K562 (cell line): ENCODE measurements around the gene MYL6B. TPM values are rescaled to one million over a fixed set of nuclear protein-coding genes. Genes with fewer than 3 reads are reported as not detected.

Source experiments
- ATAC-seq: fragments of 200-7000 bp; cut with Tn5 transposase; 3 replicates; pipeline ENCODE4 v1.9.1; 2020; ENCODE audit warnings: moderate library complexity
- BruUV-seq: library from RNA; stranded (reverse); fragments of 400-500 nt; replicated peaks from 2 replicates; lab custom pipeline; 2021; lab: Mats Ljungman, UMichigan
- CTCF ChIA-PET: fragments of 300-600 bp; formaldehyde crosslinking; extraction: SDS; loops from one replicate; lab custom pipeline; 2021; ENCODE audit warnings: low intra/inter-chr PET ratio; lab: Yijun Ruan, JAX
- POLR2A ChIA-PET: fragments of 300-600, 350-650 bp; sonication (Branson Sonifier 250); formaldehyde crosslinking; extraction: SDS; loops from one replicate; lab custom pipeline; 2021; ENCODE audit warnings: antibody characterized with exemption, inconsistent platforms; lab: Yijun Ruan, JAX
- DNase-seq, 4 experiments: peaks; one replicate each; pipeline versions ENCODE4 v3.0.0 to v3.0.0-alpha.2; 2011 to 2018; ENCODE audit warnings: low spot score in 3 of 4, mixed read lengths in 3 of 4; ENCODE audit errors: extremely low read depth in 1 of 4
- FAIRE-seq: peaks from 2 replicates; lab custom pipeline; 2011; peaks lifted over from hg19 to GRCh38; lab: Jason Lieb, UNC
- H2AFZ ChIP-seq: 2 replicates; pipeline ENCODE4 v1.6.0; 2011; ENCODE audit warnings: low read depth, low read length, control low read depth, inconsistent platforms
- H3K27ac ChIP-seq: fragments of 200-600 bp; 3 replicates; pipeline ENCODE4 v1.8.0; 2011; ENCODE audit warnings: low read depth, mild to moderate bottlenecking, control low read depth, inconsistent platforms, low read length, moderate library complexity, mixed read lengths; ENCODE audit errors: extremely low read depth
- H3K27me3 ChIP-seq, 2 experiments: fragments of 300-600 bp in 1 of 2; 2 replicates in 1 of 2; 3 replicates in 1 of 2; pipeline versions ENCODE4 v1.6.0 to v1.8.0; 2011; ENCODE audit warnings: inconsistent platforms in 2 of 2, low read length in 2 of 2, mild to moderate bottlenecking in 1 of 2, mixed read lengths in 1 of 2, moderate library complexity in 1 of 2; ENCODE audit not compliant: control insufficient read depth in 2 of 2, insufficient read depth in 2 of 2
- H3K36me3 ChIP-seq: fragments of 300-600 bp; 3 replicates; pipeline ENCODE4 v1.8.0; 2011; ENCODE audit warnings: mild to moderate bottlenecking, low read length, inconsistent platforms; ENCODE audit not compliant: control insufficient read depth, insufficient read depth
- H3K4me1 ChIP-seq, 2 experiments: fragments of 200-600 bp in 1 of 2; replicated peaks in 1 of 2; 2 replicates in 1 of 2; 3 replicates in 1 of 2; pipeline versions ENCODE4 v1.5.1 to v1.8.0; 2011; ENCODE audit warnings: inconsistent platforms in 2 of 2, low read length in 2 of 2, mild to moderate bottlenecking in 1 of 2, mixed read lengths in 1 of 2, moderate library complexity in 1 of 2; ENCODE audit not compliant: control insufficient read depth in 2 of 2, insufficient read depth in 2 of 2
- H3K4me2 ChIP-seq: 2 replicates; pipeline ENCODE4 v1.6.1; 2011; ENCODE audit warnings: low read length, control low read depth, inconsistent platforms, mixed read lengths; ENCODE audit not compliant: insufficient read depth
- H3K4me3 ChIP-seq: fragments of 200-600 bp; sonication (generic), shearing (Covaris generic); 2 replicates; pipeline ENCODE4 v1.5.1; 2016; ENCODE audit warnings: control low read depth, inconsistent platforms
- H3K79me2 ChIP-seq: fragments of 200-600 bp; 3 replicates; pipeline ENCODE4 v1.8.0; 2011; ENCODE audit warnings: low read length, inconsistent platforms; ENCODE audit not compliant: control insufficient read depth, insufficient read depth
- H3K9ac ChIP-seq, 2 experiments: 2 replicates each; pipeline versions ENCODE4 v1.6.0 to v1.6.1; 2011; ENCODE audit warnings: low read depth in 2 of 2, low read length in 2 of 2, control low read depth in 1 of 2, inconsistent platforms in 1 of 2, mild to moderate bottlenecking in 1 of 2, mixed read lengths in 1 of 2; ENCODE audit not compliant: insufficient read depth in 1 of 2
- H3K9me1 ChIP-seq: one replicate; pipeline ENCODE4 v1.6.0; 2011; ENCODE audit warnings: inconsistent platforms, mild to moderate bottlenecking, low read length, moderate library complexity; ENCODE audit not compliant: control insufficient read depth, insufficient read depth
- H3K9me3 ChIP-seq: replicated peaks from 2 replicates; pipeline ENCODE4 v1.5.1; 2011; ENCODE audit warnings: low read depth, low read length, inconsistent platforms; ENCODE audit not compliant: control insufficient read depth, insufficient read depth
- H4K20me1 ChIP-seq: replicated peaks from 2 replicates; pipeline ENCODE4 v1.6.1; 2011; ENCODE audit warnings: low read length, inconsistent platforms, mixed read lengths; ENCODE audit not compliant: control insufficient read depth, insufficient read depth
- E2F3 ChIP-seq: fragments of 250-450 bp; sonication (Bioruptor Pico); IDR thresholded peaks from 2 replicates; pipeline ENCODE4 v1.4.0; 2020; ENCODE audit warnings: mild to moderate bottlenecking
- EWSR1 ChIP-seq: fragments of 450-650 bp; IDR thresholded peaks from 2 replicates; pipeline ENCODE4 v1.6.1; 2018; ENCODE audit warnings: borderline replicate concordance, mild to moderate bottlenecking, low read depth, moderate library complexity; ENCODE audit not compliant: partially characterized antibody
- IRF2 ChIP-seq: sonication (generic); formaldehyde crosslinking; IDR thresholded peaks from 2 replicates; pipeline ENCODE4 v1.8.1; 2022; ENCODE audit warnings: mild to moderate bottlenecking, missing genetic modification reagents
- NFATC3 ChIP-seq: fragments of 450-650 bp; IDR thresholded peaks from 2 replicates; pipeline ENCODE4 v1.6.1; 2017; ENCODE audit warnings: mild to moderate bottlenecking
- NFE2 ChIP-seq: IDR thresholded peaks from 2 replicates; pipeline ENCODE4 v1.6.1; 2014; ENCODE audit warnings: antibody characterized with exemption, low read depth
- NFRKB ChIP-seq: fragments of 450-650 bp; IDR thresholded peaks from 2 replicates; pipeline ENCODE4 v1.6.1; 2016; ENCODE audit warnings: low read depth
- RAD21 ChIP-seq, 2 experiments: fragments of 250-450 bp in 1 of 2; fragments of 450-650 bp in 1 of 2; sonication (Bioruptor Pico) in 1 of 2; formaldehyde crosslinking in 1 of 2; IDR thresholded peaks in 1 of 2; conservative IDR thresholded peaks in 1 of 2; 2 replicates each; pipeline versions ENCODE4 v1.4.0 to v1.8.0; 2020 to 2022; ENCODE audit warnings: mild to moderate bottlenecking in 2 of 2, moderate library complexity in 1 of 2
- RFX5 ChIP-seq: IDR thresholded peaks from 2 replicates; pipeline ENCODE4 v1.6.1; 2011; ENCODE audit warnings: low read depth, mild to moderate bottlenecking, improper control_type of control experiment, low read length
- ZNF3 ChIP-seq: fragments of 250-450 bp; sonication (Bioruptor Pico); IDR thresholded peaks from 2 replicates; pipeline ENCODE4 v1.5.0; 2021; ENCODE audit warnings: mild to moderate bottlenecking, moderate library complexity
- ZNF444 ChIP-seq: fragments of 250-450 bp; sonication (Bioruptor Pico); IDR thresholded peaks from 2 replicates; pipeline ENCODE4 v1.4.0; 2020; ENCODE audit warnings: mild to moderate bottlenecking, moderate library complexity
- ZNF695 ChIP-seq: fragments of 450-650 bp; formaldehyde crosslinking; IDR thresholded peaks from 2 replicates; pipeline ENCODE4 v1.4.0; 2020; ENCODE audit warnings: mild to moderate bottlenecking, moderate library complexity
- ZNF830 ChIP-seq: fragments of 250-450 bp; sonication (Bioruptor Pico); IDR thresholded peaks from 2 replicates; pipeline ENCODE4 v1.5.0; 2021; ENCODE audit warnings: mild to moderate bottlenecking
- WGBS: fragments of 100-300 bp; shearing (Covaris generic); methylation state at CpG from one replicate; pipeline ENCODE4 v1.1.6; 2016; ENCODE audit warnings: low coverage, mixed read lengths; ENCODE audit not compliant: insufficient coverage; ENCODE audit errors: missing lambda C conversion rate; 5-methylcytosine and 5-hydroxymethylcytosine counted together
- in situ Hi-C: fragments of 300-500 bp; cut with MboI; formaldehyde crosslinking; loops from 4 replicates; pipeline ENCODE4 v1.15.0; 2018; ENCODE audit warnings: inconsistent platforms, mixed read lengths
- intact Hi-C: fragments of 100-400 bp; cut with micrococcal nuclease; formaldehyde crosslinking; loops from 2 replicates; pipeline ENCODE4 v1.14.2; 2022
- polyA plus RNA-seq, 8 experiments: library from polyadenylated mRNA; depleted of rRNA in 4 of 8; stranded (reverse) in 5 of 8; unstranded in 3 of 8; fragments of >200 nt; fragmentation: Nextera tagmentation in 2 of 8; fragmentation: Illumina TruSeq in 1 of 8; extraction: Ambion mirVana in 2 of 8; extraction: Trizol in 1 of 8; gene quantifications; 2 replicates each; pipeline versions ENCODE4 v1.2.1 to v1.2.3, GENCODE V29; 2011 to 2014; ENCODE audit warnings: inconsistent platforms in 1 of 8, missing spikeins in 1 of 8
- total RNA-seq, 7 experiments: library from RNA; depleted of rRNA in 6 of 7; stranded (reverse); fragments of >200 nt in 6 of 7; fragmentation: Illumina TruSeq in 2 of 7; extraction: Trizol in 2 of 7; gene quantifications; 2 replicates each; pipeline versions ENCODE4 v1.2.1 to v1.2.3, GENCODE V29; 2011 to 2021; ENCODE audit warnings: low replicate concordance in 1 of 7
- TF ChIP-seq, protein P1 (sequence below): sonication (generic); formaldehyde crosslinking; IDR thresholded peaks from 2 replicates; pipeline ENCODE4 v1.8.1; 2023; ENCODE audit warnings: missing genetic modification reagents, mild to moderate bottlenecking, borderline replicate concordance
- TF ChIP-seq, protein P2 (sequence below): IDR thresholded peaks from 2 replicates; pipeline ENCODE4 v1.6.1; 2016; ENCODE audit warnings: missing genetic modification characterization, missing compliant biosample characterization

The MYL6B gene
- total and polyA plus RNA-seq, 9 of the 15 experiments (the other 6 are each of a cell fraction or from before 2014, with no cell fraction given): 42.8 to 77.3 (median 68.6) TPM

- Histone ChIP-seq H3K9me1 (peaks cover 6% of the 10 kb centered on the region), H3K4me1 (peaks cover 31 to 46% of the 10 kb centered on the region in 2 experiments), H3K4me3 (peak within 1 kb of the TSS; percentile 92), H3K27me3 (no peaks in the 10 kb centered on the region), H4K20me1 (peaks cover 5% of the 10 kb centered on the region), H3K27ac (peak within 1 kb of the TSS; percentile 93), H3K4me2 (peak within 1 kb of the TSS; percentile 98), H3K79me2 (peaks cover 52% of the 10 kb centered on the region), H3K9me3 (no peaks in the 10 kb centered on the region), H3K36me3 (peaks cover 36% of the 10 kb centered on the region), H3K9ac (peak within 1 kb of the TSS; percentile 96 to 98), H2AFZ (peak within 1 kb of the TSS; percentile 34)
- POLR2A ChIA-PET: interaction anchor here (0.5 to 5.6 kb wide), 20 partner anchors 8 to 511 kb away, joined by 3 to 85 read pairs (median 6); partner anchors contain the start of genes MYL6, PA2G4, RNF41 and RPL41
- peak; percentile 98 for FAIRE-seq
- intact Hi-C loops: loop anchor here (1.0 kb wide), 1 partner anchor 30 kb away; the partner anchor contains the start of gene MYL6
- peak; percentile 95 to 100 (median 97) for DNase-seq
- BruUV-seq: TSS peak; percentile 61
- under 1% methylated on average over 41 of the region's 49 CpGs for WGBS
- peak; percentile 89 for ATAC-seq
- in situ Hi-C loops: loop anchor here (5.0 to 10.0 kb wide), 2 partner anchors 59 to 337 kb away; partner anchors contain the start of genes SMARCC2 and SPRYD4
- CTCF ChIA-PET: no interaction called here
- TF ChIP-seq IRF2 (CRISPR knock-in tag): no peak
- peak in 1 of 2 experiments; percentile 23; a peak in 2 of 4 replicates for TF ChIP-seq RAD21 (CRISPR knock-in tag; conservative IDR thresholded peaks at IDR 0.05 in 1 of 2, IDR thresholded peaks at IDR 0.05 in 1 of 2)
- TF ChIP-seq NFATC3: no peak
- no peak for TF ChIP-seq ZNF444 (CRISPR knock-in tag)
- no peak for TF ChIP-seq NFE2
- TF ChIP-seq ZNF695 (CRISPR knock-in tag): no peak
- TF ChIP-seq ZNF3 (CRISPR knock-in tag): no peak
- 0 out of 2 replicates have a peak, but pooled peaks have one; percentile 66 for TF ChIP-seq RFX5
- TF ChIP-seq EWSR1: no peak
- 0 out of 2 replicates have a peak, but pooled peaks have one; percentile 57 for TF ChIP-seq ZNF830 (CRISPR knock-in tag)
- TF ChIP-seq E2F3 (CRISPR knock-in tag): peak; percentile 87
- TF ChIP-seq, protein P1, sequence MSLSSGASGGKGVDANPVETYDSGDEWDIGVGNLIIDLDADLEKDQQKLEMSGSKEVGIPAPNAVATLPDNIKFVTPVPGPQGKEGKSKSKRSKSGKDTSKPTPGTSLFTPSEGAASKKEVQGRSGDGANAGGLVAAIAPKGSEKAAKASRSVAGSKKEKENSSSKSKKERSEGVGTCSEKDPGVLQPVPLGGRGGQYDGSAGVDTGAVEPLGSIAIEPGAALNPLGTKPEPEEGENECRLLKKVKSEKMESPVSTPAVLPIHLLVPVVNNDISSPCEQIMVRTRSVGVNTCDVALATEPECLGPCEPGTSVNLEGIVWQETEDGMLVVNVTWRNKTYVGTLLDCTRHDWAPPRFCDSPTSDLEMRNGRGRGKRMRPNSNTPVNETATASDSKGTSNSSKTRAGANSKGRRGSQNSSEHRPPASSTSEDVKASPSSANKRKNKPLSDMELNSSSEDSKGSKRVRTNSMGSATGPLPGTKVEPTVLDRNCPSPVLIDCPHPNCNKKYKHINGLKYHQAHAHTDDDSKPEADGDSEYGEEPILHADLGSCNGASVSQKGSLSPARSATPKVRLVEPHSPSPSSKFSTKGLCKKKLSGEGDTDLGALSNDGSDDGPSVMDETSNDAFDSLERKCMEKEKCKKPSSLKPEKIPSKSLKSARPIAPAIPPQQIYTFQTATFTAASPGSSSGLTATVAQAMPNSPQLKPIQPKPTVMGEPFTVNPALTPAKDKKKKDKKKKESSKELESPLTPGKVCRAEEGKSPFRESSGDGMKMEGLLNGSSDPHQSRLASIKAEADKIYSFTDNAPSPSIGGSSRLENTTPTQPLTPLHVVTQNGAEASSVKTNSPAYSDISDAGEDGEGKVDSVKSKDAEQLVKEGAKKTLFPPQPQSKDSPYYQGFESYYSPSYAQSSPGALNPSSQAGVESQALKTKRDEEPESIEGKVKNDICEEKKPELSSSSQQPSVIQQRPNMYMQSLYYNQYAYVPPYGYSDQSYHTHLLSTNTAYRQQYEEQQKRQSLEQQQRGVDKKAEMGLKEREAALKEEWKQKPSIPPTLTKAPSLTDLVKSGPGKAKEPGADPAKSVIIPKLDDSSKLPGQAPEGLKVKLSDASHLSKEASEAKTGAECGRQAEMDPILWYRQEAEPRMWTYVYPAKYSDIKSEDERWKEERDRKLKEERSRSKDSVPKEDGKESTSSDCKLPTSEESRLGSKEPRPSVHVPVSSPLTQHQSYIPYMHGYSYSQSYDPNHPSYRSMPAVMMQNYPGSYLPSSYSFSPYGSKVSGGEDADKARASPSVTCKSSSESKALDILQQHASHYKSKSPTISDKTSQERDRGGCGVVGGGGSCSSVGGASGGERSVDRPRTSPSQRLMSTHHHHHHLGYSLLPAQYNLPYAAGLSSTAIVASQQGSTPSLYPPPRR (CRISPR knock-in tag): 0 out of 2 replicates have a peak, but pooled peaks have one; percentile 53
- TF ChIP-seq, protein P2, sequence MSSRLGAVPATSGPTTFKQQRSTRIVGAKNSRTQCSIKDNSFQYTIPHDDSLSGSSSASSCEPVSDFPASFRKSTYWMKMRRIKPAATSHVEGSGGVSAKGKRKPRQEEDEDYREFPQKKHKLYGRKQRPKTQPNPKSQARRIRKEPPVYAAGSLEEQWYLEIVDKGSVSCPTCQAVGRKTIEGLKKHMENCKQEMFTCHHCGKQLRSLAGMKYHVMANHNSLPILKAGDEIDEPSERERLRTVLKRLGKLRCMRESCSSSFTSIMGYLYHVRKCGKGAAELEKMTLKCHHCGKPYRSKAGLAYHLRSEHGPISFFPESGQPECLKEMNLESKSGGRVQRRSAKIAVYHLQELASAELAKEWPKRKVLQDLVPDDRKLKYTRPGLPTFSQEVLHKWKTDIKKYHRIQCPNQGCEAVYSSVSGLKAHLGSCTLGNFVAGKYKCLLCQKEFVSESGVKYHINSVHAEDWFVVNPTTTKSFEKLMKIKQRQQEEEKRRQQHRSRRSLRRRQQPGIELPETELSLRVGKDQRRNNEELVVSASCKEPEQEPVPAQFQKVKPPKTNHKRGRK (tag): no peak
- peak; percentile 42; the same call in 1 of the 2 replicates for TF ChIP-seq NFRKB
These were observed 24.3 kb upstream of the MYL6B start, which contains the start of gene ESYT1 for GRCh38 chr12:56127888-56128669. ESYT1 (plus strand) TSS chr12:56128267; CDS start chr12:56128320, 53 bp downstream.
